GM12872 (cell line): Measurements from ENCODE around the gene ASGR2.

ENCODE experiments used
- CTCF ChIP-seq: IDR thresholded peaks from 3 replicates; pipeline ENCODE4 v1.5.1; 2011; ENCODE audit warnings: low read depth, mild to moderate bottlenecking, low read length, moderate library complexity; ENCODE audit not compliant: insufficient read depth

The ASGR2 gene

GRCh38 chr17:7138800-7139381, 24.3 kb upstream of the ASGR2 start:
- TF ChIP-seq CTCF, result no peak

GRCh38 chr17:7137171-7137943, 22.7 kb upstream of the ASGR2 start:
- no peak for TF ChIP-seq CTCF

GRCh38 chr17:7136266-7136877, 21.8 kb upstream of the ASGR2 start:
- TF ChIP-seq CTCF, result peak; percentile 81

GRCh38 chr17:7133916-7134315, 19.3 kb upstream of the ASGR2 start:
- no peak for TF ChIP-seq CTCF

GRCh38 chr17:7133424-7133823, 18.8 kb upstream of the ASGR2 start:
- peak; percentile 71 for TF ChIP-seq CTCF

- TF ChIP-seq CTCF, result no peak
Measured at GRCh38 chr17:7132511-7133094, 18.0 kb upstream of the ASGR2 start.

GRCh38 chr17:7131423-7131791, 16.8 kb upstream of the ASGR2 start:
- TF ChIP-seq CTCF, result no peak
